ENCODE data around the gene SCAPER. TPM values are rescaled to one million over a fixed set of nuclear protein-coding genes. Genes with fewer than 3 reads are reported as not detected.
"Not testable (repeated sequence)": the region's sequence is repeated elsewhere in the genome, so short reads cannot be mapped to it uniquely, and the experiment has no call there.

Gene SCAPER
- total RNA-seq, 1 donor, result 8.3 TPM

DNA sequence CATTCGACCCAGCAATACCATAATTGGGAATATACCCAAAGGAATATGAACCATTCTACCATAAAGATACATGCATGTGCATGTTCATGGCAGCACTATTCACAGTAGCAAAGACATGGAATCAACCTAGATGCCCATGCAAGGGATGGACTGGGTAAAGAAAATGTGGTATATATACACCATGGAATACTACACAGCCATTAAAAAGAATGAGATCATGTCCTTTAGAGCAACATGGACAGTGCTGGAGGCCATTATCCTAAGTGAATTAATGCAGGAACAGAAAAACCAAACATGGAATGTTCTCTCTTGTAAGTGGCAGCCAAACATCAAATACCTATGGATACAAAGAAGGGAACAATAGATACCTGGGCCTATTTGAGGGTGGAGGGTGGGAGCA lies 601.2 kb downstream of the SCAPER start:
- Histone ChIP-seq H3K4me2 (ENCODE audit: insufficient read depth, low read length) (no peak overlapping the region), H3K4me3 (ENCODE audit: insufficient read depth, low read length) (no peak overlapping the region), H3K27me3 (ENCODE audit: insufficient read depth, low read length) (no peaks in the 10 kb centered on the region), H3K4me1 (ENCODE audit: insufficient read depth, low read length) (no peaks in the 10 kb centered on the region), H3K79me2 (ENCODE audit: insufficient read depth, low read length) (peaks cover 94% of the 10 kb centered on the region), H2AFZ (ENCODE audit: low read length) (no peak overlapping the region), H3K36me3 (ENCODE audit: insufficient read depth, low read length) (no peaks in the 10 kb centered on the region), H3K27ac (ENCODE audit: low read depth, low read length) (no peak overlapping the region), H3K9me3 (ENCODE audit: low read depth, low read length) (no peaks in the 10 kb centered on the region), H4K20me1 (ENCODE audit: insufficient read depth, low read length) (peaks cover 70% of the 10 kb centered on the region)
- TF ChIP-seq, protein P1, sequence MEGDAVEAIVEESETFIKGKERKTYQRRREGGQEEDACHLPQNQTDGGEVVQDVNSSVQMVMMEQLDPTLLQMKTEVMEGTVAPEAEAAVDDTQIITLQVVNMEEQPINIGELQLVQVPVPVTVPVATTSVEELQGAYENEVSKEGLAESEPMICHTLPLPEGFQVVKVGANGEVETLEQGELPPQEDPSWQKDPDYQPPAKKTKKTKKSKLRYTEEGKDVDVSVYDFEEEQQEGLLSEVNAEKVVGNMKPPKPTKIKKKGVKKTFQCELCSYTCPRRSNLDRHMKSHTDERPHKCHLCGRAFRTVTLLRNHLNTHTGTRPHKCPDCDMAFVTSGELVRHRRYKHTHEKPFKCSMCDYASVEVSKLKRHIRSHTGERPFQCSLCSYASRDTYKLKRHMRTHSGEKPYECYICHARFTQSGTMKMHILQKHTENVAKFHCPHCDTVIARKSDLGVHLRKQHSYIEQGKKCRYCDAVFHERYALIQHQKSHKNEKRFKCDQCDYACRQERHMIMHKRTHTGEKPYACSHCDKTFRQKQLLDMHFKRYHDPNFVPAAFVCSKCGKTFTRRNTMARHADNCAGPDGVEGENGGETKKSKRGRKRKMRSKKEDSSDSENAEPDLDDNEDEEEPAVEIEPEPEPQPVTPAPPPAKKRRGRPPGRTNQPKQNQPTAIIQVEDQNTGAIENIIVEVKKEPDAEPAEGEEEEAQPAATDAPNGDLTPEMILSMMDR (IDR thresholded peaks at IDR 0.05; ENCODE audit: extremely low read depth, low read depth, low read length), result no peak
- DNase-seq (ENCODE audit: insufficient read length, low spot score, missing footprints), result no peak

DNA sequence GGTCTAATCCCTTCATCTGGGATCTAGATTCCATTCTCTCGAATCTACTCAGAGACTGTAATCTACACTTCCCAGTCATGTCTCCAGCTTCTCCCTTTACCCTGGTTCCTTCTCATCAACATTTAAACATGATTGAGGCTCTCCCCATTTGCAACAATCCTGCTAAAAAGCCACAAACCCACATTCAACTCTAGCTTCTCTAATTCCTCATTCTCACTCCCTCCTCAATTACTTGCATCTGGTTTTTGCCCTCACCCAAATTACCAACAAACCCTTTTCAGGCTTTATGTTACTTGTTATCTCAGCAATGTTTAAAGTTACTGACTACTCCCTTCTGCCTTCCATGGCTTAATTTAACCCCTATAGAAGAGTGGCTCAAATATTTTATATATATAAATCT lies 605.4 kb downstream of the SCAPER start:
- Histone ChIP-seq H3K4me2 (ENCODE audit: insufficient read depth, low read length) (no peak overlapping the region), H3K36me3 (ENCODE audit: insufficient read depth, low read length) (no peaks in the 10 kb centered on the region), H3K27ac (ENCODE audit: low read depth, low read length) (no peak overlapping the region), H3K27me3 (ENCODE audit: insufficient read depth, low read length) (no peaks in the 10 kb centered on the region), H3K4me3 (ENCODE audit: insufficient read depth, low read length) (no peak overlapping the region), H4K20me1 (ENCODE audit: insufficient read depth, low read length) (peaks cover 53% of the 10 kb centered on the region), H3K4me1 (ENCODE audit: insufficient read depth, low read length) (no peaks in the 10 kb centered on the region), H3K79me2 (ENCODE audit: insufficient read depth, low read length) (peaks cover 87% of the 10 kb centered on the region), H3K9me3 (ENCODE audit: low read depth, low read length) (no peaks in the 10 kb centered on the region), H2AFZ (ENCODE audit: low read length) (no peak overlapping the region)
- DNase-seq (ENCODE audit: insufficient read length, low spot score, missing footprints), result no peak
- TF ChIP-seq, protein P1 (IDR thresholded peaks at IDR 0.05; ENCODE audit: extremely low read depth, low read depth, low read length), result no peak

DNA sequence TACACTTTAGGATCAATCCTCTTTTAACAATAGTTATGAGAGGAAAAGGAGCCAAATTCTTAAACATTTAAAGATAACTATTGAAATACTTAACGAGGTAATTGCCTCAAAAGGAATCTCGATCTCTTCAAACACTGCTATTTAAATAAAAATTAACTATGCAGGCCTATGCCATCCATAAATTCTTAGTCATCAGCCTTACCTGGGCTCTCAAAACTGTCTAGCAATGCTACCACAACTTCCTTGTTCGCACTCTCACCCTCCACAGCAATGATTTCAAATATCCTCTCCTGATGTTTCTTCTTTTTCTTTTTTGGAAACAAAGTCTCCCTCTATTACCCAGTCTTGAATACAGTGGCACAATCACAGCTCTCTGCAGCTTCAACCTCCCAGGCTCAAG lies 606.2 kb downstream of the SCAPER start:
- no peaks in the 10 kb centered on the region for H3K36me3 ChIP-seq (ENCODE audit: insufficient read depth, low read length)
- H3K27me3 ChIP-seq (ENCODE audit: insufficient read depth, low read length), result no peaks in the 10 kb centered on the region
- DNase-seq (ENCODE audit: insufficient read length, low spot score, missing footprints), result no peak
- H3K27ac ChIP-seq (ENCODE audit: low read depth, low read length), result no peak overlapping the region
- peaks cover 87% of the 10 kb centered on the region for H3K79me2 ChIP-seq (ENCODE audit: insufficient read depth, low read length)
- no peak overlapping the region for H3K4me3 ChIP-seq (ENCODE audit: insufficient read depth, low read length)
- H3K4me1 ChIP-seq (ENCODE audit: insufficient read depth, low read length), result peaks cover 3% of the 10 kb centered on the region
- peaks cover 52% of the 10 kb centered on the region for H4K20me1 ChIP-seq (ENCODE audit: insufficient read depth, low read length)
- no peak overlapping the region for H2AFZ ChIP-seq (ENCODE audit: low read length)
- TF ChIP-seq, protein P1 (IDR thresholded peaks at IDR 0.05; ENCODE audit: extremely low read depth, low read depth, low read length), result no peak
- no peaks in the 10 kb centered on the region for H3K9me3 ChIP-seq (ENCODE audit: low read depth, low read length)
- no peak overlapping the region for H3K4me2 ChIP-seq (ENCODE audit: insufficient read depth, low read length)

DNA sequence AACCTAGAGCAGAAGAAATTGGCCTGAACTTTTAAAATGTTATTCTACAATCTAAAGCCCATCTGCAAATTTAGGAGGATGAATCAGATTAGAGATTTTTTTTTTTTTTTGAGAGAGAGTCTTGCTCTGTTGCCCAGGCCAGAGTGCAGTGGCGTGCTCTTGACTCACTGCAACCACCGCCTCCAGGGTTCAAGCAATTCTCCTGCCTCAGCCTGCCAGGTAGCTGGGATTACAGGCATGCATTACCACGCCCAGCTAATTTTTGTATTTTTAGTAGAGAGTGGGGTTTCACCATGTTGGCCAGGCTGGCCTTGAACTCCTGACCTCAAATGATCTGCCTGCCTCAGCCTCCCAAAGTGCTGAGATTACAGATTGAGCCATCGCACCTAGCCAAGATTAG lies 607.2 kb downstream of the SCAPER start:
- peaks cover 52% of the 10 kb centered on the region for H4K20me1 ChIP-seq (ENCODE audit: insufficient read depth, low read length)
- H3K4me1 ChIP-seq (ENCODE audit: insufficient read depth, low read length), result peaks cover 12% of the 10 kb centered on the region
- not testable (repeated sequence) for H3K4me2 ChIP-seq (ENCODE audit: insufficient read depth, low read length); DNase-seq (ENCODE audit: insufficient read length, low spot score, missing footprints); H3K4me3 ChIP-seq (ENCODE audit: insufficient read depth, low read length); H3K27me3 ChIP-seq (ENCODE audit: insufficient read depth, low read length); H2AFZ ChIP-seq (ENCODE audit: low read length); H3K27ac ChIP-seq (ENCODE audit: low read depth, low read length); H3K36me3 ChIP-seq (ENCODE audit: insufficient read depth, low read length); H3K9me3 ChIP-seq (ENCODE audit: low read depth, low read length)
- peaks cover 84% of the 10 kb centered on the region for H3K79me2 ChIP-seq (ENCODE audit: insufficient read depth, low read length)

Small RNA genes within 50 kb of the gene (small RNA-seq; reads per million reads assigned to genes)
- gene AC090751.1, result not detected
- not detected for gene MIR3713

Other genes with a start within 250 kb of the SCAPER start
- 50.3 and 54.8 TPM in 2 replicates for gene RCN2, start 26.4 kb upstream of the SCAPER start, total RNA-seq
- gene PSTPIP1, start 89.8 kb upstream of the SCAPER start, total RNA-seq, result not detected in 2 replicates
- 203 and 235 TPM in 2 replicates for gene TSPAN3, start 165.8 kb upstream of the SCAPER start, total RNA-seq